ENCODE measurements around the gene ATP6V0B.
A peak's percentile ranks its signal among the peaks of the same experiment; 100 is the strongest.

Gene ATP6V0B

GRCh38 chr1:43938383-43938782 lies 36.4 kb upstream of the ATP6V0B start:
- no peak for DNase-seq (ENCODE audit: low read depth)
- no peak overlapping the region for H3K4me3 ChIP-seq (ENCODE audit: low read length)
- TF ChIP-seq, protein P1, sequence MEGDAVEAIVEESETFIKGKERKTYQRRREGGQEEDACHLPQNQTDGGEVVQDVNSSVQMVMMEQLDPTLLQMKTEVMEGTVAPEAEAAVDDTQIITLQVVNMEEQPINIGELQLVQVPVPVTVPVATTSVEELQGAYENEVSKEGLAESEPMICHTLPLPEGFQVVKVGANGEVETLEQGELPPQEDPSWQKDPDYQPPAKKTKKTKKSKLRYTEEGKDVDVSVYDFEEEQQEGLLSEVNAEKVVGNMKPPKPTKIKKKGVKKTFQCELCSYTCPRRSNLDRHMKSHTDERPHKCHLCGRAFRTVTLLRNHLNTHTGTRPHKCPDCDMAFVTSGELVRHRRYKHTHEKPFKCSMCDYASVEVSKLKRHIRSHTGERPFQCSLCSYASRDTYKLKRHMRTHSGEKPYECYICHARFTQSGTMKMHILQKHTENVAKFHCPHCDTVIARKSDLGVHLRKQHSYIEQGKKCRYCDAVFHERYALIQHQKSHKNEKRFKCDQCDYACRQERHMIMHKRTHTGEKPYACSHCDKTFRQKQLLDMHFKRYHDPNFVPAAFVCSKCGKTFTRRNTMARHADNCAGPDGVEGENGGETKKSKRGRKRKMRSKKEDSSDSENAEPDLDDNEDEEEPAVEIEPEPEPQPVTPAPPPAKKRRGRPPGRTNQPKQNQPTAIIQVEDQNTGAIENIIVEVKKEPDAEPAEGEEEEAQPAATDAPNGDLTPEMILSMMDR (conservative IDR thresholded peaks at IDR 0.05; ENCODE audit: low read depth, low read length) = no peak

DNA sequence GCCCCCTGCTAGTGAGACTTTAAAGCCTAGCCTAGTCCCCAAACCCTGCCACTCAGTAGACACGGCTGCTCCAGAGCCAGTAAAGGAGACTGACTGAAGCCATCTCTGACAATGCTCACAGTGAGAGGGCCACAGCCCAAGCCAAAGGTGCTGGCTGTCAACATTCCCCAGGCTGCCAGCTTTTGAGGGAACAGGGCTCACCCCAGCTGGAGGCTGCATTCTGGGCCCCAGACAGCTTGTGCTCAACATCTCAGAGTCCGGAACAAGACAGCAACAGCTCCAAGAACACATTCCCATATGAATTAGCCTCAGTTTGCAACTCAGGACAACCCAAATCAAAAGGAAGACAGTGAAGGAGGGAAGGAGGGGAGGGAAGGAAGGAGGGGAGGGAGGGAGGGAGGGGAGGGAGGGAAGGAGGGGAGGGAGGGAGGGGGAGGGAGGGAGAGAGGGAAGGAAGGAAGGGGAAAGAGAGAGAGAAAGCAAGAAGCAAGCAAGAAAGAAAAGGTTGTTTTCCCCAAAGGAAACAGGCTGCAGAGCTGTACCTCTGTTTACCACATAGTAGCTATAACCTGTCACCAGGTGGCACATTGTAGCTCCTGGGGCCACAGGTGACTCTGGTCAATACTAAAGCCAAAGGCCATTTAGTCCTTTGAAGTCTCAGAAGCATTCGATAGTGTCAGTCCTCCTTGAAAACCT lies 35.7 kb upstream of the ATP6V0B start:
- no peak for DNase-seq (ENCODE audit: low read depth)
- H3K4me3 ChIP-seq (ENCODE audit: low read length) = no peak overlapping the region
- TF ChIP-seq, protein P1 (conservative IDR thresholded peaks at IDR 0.05; ENCODE audit: low read depth, low read length) = no peak

- TF ChIP-seq, protein P1 (conservative IDR thresholded peaks at IDR 0.05; ENCODE audit: low read depth, low read length) = no peak
- no peak overlapping the region for H3K4me3 ChIP-seq (ENCODE audit: low read length)
- DNase-seq (ENCODE audit: low read depth) = no peak
Measured at GRCh38 chr1:43942411-43942810, 32.3 kb upstream of the ATP6V0B start.

- DNase-seq (ENCODE audit: low read depth) = no peak
- H3K4me3 ChIP-seq (ENCODE audit: low read length) = no peak overlapping the region
Measured at GRCh38 chr1:43944860-43945259, 29.9 kb upstream of the ATP6V0B start.

DNA sequence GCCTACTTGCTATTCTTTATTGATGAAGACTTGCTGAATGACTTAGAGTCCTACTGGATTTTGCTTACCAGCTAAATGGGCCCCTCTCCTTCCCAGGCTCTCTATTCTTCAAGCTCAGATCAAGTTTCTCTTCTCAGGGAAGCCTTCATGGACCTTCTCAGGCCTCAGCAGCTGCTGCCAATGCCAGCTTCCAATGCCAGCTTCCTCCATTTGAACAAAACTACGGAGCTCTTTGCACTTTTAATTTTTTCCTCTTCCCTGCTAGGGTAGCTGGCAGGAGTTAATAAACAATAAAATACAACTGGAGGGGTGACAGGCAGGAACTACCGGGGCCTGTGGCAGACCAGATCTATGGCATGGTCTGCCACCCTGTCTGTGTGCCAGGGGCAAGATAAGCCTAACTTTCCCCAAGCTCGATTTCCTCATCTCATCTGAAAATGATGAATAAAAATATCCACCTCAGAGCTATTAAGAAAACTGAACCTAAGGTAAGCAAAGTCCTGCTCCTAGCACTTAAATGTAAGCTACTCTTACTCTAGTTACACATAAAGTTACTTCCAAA lies 29.0 kb upstream of the ATP6V0B start:
- no peak for DNase-seq (ENCODE audit: low read depth)
- peak overlapping the region; percentile 86 for H3K4me3 ChIP-seq (ENCODE audit: low read length)
- TF ChIP-seq, protein P1 (conservative IDR thresholded peaks at IDR 0.05; ENCODE audit: low read depth, low read length) = no peak

More at GRCh38 chr1:43944860-43945259, 29.9 kb upstream of the ATP6V0B start:
- TF ChIP-seq, protein P1 (conservative IDR thresholded peaks at IDR 0.05; ENCODE audit: low read depth, low read length) = no peak

GRCh38 chr1:43946236-43947060 lies 28.3 kb upstream of the ATP6V0B start, which contains the start of gene IPO13:
Gene IPO13, plus strand, starts transcription at chr1:43946950. Its CDS starts 651 bp downstream, at chr1:43947601.
- peak within 1 kb of the TSS; percentile 86 for H3K4me3 ChIP-seq (ENCODE audit: low read length)
- peak; percentile 83 for DNase-seq (ENCODE audit: low read depth)
- TF ChIP-seq, protein P1 (conservative IDR thresholded peaks at IDR 0.05; ENCODE audit: low read depth, low read length) = peak; percentile 61
